Skeletal muscle tissue (tissue), 4 donors: Measurements from ENCODE around the gene GAPVD1. TPM values are rescaled to one million over a fixed set of nuclear protein-coding genes. Genes with fewer than 3 reads are reported as not detected.
"Not testable (repeated sequence)": the region's sequence is repeated elsewhere in the genome, so short reads cannot be mapped to it uniquely, and the experiment has no call there.

Source experiments
- H3K27ac ChIP-seq: one replicate; pipeline ENCODE4 v1.7.0; 2013; ENCODE audit warnings: mild to moderate bottlenecking, low read depth, low read length, inconsistent platforms
- H3K27me3 ChIP-seq, 3 donors: one replicate each; pipeline ENCODE4 v1.7.0; 2013; ENCODE audit warnings: low read length in 3 of 3; ENCODE audit not compliant: control insufficient read depth in 3 of 3, insufficient read depth in 3 of 3
- H3K36me3 ChIP-seq, 3 donors: one replicate each; pipeline ENCODE4 v1.7.0; 2013; ENCODE audit warnings: low read length in 3 of 3; ENCODE audit not compliant: control insufficient read depth in 3 of 3, insufficient read depth in 3 of 3
- H3K4me1 ChIP-seq, 3 donors: one replicate each; pipeline ENCODE4 v1.7.0; 2013; ENCODE audit warnings: low read length in 3 of 3, mild to moderate bottlenecking in 3 of 3; ENCODE audit not compliant: control insufficient read depth in 3 of 3, insufficient read depth in 3 of 3
- H3K4me3 ChIP-seq, 3 donors: one replicate each; pipeline ENCODE4 v1.7.0; 2013; ENCODE audit warnings: low read length in 3 of 3
- H3K9ac ChIP-seq, 3 donors: one replicate each; pipeline ENCODE4 v1.7.0; 2013; ENCODE audit warnings: low read length in 3 of 3, mild to moderate bottlenecking in 3 of 3, moderate library complexity in 2 of 3, low read depth in 1 of 3
- H3K9me3 ChIP-seq, 3 donors: one replicate each; pipeline ENCODE4 v1.7.0; 2013; ENCODE audit warnings: low read length in 3 of 3; ENCODE audit not compliant: control insufficient read depth in 3 of 3
- total RNA-seq: library from RNA; depleted of rRNA; stranded (reverse); fragments of >200 nt; gene quantifications from one replicate; pipeline ENCODE4 v1.2.3, GENCODE V29; 2014
- donor health status: Osteomylitis.

The GAPVD1 gene, protein sequence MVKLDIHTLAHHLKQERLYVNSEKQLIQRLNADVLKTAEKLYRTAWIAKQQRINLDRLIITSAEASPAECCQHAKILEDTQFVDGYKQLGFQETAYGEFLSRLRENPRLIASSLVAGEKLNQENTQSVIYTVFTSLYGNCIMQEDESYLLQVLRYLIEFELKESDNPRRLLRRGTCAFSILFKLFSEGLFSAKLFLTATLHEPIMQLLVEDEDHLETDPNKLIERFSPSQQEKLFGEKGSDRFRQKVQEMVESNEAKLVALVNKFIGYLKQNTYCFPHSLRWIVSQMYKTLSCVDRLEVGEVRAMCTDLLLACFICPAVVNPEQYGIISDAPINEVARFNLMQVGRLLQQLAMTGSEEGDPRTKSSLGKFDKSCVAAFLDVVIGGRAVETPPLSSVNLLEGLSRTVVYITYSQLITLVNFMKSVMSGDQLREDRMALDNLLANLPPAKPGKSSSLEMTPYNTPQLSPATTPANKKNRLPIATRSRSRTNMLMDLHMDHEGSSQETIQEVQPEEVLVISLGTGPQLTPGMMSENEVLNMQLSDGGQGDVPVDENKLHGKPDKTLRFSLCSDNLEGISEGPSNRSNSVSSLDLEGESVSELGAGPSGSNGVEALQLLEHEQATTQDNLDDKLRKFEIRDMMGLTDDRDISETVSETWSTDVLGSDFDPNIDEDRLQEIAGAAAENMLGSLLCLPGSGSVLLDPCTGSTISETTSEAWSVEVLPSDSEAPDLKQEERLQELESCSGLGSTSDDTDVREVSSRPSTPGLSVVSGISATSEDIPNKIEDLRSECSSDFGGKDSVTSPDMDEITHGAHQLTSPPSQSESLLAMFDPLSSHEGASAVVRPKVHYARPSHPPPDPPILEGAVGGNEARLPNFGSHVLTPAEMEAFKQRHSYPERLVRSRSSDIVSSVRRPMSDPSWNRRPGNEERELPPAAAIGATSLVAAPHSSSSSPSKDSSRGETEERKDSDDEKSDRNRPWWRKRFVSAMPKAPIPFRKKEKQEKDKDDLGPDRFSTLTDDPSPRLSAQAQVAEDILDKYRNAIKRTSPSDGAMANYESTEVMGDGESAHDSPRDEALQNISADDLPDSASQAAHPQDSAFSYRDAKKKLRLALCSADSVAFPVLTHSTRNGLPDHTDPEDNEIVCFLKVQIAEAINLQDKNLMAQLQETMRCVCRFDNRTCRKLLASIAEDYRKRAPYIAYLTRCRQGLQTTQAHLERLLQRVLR (N-terminal part only)
- 42.3 TPM for total RNA-seq

DNA sequence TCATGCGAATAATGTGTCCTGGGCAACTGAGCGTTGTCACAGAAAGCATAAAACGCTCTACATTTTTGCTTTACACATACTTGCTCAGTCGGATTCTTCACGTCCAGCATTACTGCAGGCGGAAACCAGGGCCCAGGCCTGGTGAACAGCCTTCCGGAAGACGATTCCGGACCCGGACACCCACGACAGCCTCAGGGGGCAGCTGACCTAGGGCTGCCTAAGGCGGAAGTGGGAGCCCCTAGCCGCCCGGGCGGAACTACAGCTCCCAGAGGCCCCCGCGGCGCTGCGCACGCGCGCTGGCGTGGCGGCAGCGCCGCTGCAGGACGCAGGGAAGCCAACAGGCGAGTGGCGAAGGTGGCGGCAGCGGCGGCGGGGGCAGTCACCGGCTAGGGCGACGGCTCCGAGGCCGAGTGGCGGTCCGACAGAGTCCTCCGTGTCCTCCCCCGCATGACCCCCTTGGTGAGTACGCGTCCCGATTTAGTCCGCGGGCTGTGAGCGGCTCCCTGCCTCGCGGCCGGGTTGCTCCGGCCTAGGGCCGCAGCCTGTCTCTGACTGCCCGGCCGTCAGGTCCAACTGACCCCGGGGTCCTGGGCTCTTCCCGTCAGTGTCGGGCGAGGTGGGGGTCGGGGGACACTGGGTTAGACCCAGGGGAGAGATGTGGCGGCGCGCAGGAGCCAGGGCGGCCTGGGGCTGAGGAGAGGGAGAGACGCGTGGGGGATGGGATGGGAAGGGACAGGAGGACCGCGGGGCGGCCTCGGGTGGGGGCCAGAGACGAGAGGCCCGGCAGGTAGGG is at the start of gene GAPVD1:
Gene GAPVD1, plus strand, starts transcription at position 326 of the 793 bp plus-strand sequence. CDS start 37,096 bp downstream, outside the sequence.
- H3K4me3 ChIP-seq = peak within 1 kb of the TSS; percentile 93 to 99 (median 93)
- H3K4me1 ChIP-seq = peaks cover 6 to 12% (median 10%) of the 10 kb centered on the region in 3 donors
- H3K9ac ChIP-seq = peak within 1 kb of the TSS; percentile 93 to 96 (median 93)
- H3K9me3 ChIP-seq = no peaks in the 10 kb centered on the region
- peaks cover 0 to 6% (median 2%) of the 10 kb centered on the region in 3 donors for H3K36me3 ChIP-seq
- peak within 1 kb of the TSS; percentile 89 for H3K27ac ChIP-seq
- H3K27me3 ChIP-seq = no peaks in the 10 kb centered on the region

DNA sequence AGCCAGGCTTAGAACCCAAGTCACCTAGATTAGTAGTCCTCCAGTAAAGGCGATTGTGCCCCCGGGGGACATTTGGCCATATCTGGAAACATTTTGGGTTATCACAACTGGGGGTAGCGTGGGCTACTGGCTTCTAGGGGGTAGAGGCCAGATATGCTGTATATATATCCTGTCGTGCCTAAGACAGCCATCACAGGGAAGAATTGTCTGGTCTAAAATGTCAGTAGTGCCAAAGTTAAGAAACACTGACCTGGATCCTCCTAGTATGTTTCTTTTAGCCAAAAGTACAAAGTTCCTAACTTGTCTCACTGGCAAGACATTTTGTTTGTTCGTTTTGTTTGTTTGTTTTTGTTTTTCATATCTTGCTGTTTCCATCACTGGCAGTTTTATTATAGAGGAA is 47.4 kb upstream of the GAPVD1 start:
- no peaks in the 10 kb centered on the region for H3K27me3 ChIP-seq
- no peaks in the 10 kb centered on the region for H3K9me3 ChIP-seq
- no peak overlapping the region for H3K9ac ChIP-seq
- H3K36me3 ChIP-seq = peaks cover 8 to 18% (median 17%) of the 10 kb centered on the region in 3 donors
- H3K4me3 ChIP-seq = no peak overlapping the region
- H3K4me1 ChIP-seq = no peaks in the 10 kb centered on the region
- no peak overlapping the region for H3K27ac ChIP-seq

DNA sequence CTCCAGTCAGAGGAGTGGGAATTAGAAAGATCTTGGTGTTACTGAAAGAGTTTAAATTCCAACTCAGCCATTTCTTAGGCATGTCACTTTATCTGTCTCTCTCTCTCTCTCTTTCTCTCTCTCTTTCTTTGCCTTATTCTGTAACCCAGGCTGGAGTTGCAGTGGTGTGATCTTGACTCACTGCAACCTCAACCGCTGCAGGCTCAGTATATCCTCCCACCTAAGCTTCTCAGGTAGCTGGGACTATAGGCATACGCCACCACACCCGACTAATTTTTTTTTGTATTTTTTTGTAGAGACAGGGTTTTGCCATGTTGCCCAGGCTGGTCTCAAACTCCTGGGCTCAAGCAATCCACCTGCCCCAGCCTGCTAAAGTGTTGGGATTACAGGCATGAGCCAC is 43.0 kb upstream of the GAPVD1 start:
- H3K4me1 ChIP-seq = no peaks in the 10 kb centered on the region
- no peak overlapping the region for H3K27ac ChIP-seq
- H3K4me3 ChIP-seq = no peak overlapping the region
- no peak overlapping the region for H3K9ac ChIP-seq
- no peaks in the 10 kb centered on the region for H3K27me3 ChIP-seq
- H3K9me3 ChIP-seq = no peaks in the 10 kb centered on the region
- H3K36me3 ChIP-seq = peaks cover 0 to 8% (median 6%) of the 10 kb centered on the region in 3 donors

DNA sequence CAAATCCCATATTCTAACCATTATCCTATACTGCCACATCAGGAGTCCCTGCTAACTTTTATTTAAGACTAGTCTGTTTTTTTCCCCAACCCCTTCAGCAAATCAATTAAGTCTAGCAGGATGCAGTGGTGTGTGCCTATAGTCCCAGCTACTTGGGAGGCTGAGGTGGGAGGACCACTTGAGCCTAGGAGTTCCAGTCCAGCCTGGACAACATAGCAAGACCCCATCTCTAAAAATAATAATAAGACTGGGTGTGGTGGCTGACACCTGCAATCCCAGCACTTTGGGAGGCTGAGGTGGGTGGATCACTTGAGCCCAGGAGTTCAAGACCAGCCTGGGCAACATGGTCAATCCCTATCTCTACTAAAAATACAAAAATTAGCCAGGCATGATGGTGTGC is 36.8 kb upstream of the GAPVD1 start:
- H3K4me3 ChIP-seq, H3K27me3 ChIP-seq, H3K27ac ChIP-seq, H3K9me3 ChIP-seq, H3K4me1 ChIP-seq, H3K9ac ChIP-seq: not testable (repeated sequence)
- H3K36me3 ChIP-seq = peaks cover 3 to 14% (median 12%) of the 10 kb centered on the region in 3 donors

DNA sequence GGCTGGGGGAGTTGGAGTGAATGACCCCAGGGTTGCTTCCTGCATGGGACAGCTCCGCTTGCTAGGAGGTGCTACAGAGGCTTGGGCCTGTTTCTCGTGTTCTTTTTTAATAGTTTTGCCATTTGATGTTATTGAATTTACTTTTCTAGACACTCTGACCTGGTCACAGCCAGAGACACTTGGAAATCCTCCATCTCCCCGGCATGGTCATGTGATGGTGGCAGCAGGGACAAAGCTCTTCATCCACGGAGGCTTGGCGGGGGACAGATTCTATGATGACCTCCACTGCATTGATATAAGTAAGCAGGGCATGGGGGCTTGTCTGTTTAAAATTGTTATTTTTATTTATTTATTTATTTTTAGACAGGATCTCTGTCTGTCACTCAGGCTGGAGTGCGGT is 33.9 kb upstream of the GAPVD1 start:
- Histone ChIP-seq H3K4me1 (no peaks in the 10 kb centered on the region), H3K9ac (no peak overlapping the region), H3K36me3 (peaks cover 12 to 16% (median 13%) of the 10 kb centered on the region in 3 donors), H3K27ac (no peak overlapping the region), H3K4me3 (no peak overlapping the region), H3K27me3 (no peaks in the 10 kb centered on the region), H3K9me3 (no peaks in the 10 kb centered on the region)

DNA sequence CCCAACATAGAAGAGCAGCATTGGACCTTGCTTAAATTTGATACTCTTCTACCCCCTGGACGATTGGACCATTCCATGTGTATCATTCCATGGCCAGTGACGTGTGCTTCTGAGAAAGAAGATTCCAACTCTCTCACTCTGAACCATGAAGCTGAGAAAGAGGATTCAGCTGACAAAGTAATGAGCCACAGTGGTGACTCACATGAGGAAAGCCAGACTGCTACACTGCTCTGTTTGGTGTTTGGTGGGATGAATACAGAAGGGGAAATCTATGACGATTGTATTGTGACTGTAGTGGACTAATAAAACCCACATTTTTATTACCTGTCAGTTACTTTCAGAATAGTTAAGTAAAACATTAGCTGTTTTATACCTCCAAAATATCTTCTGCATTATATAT is 27.9 kb upstream of the GAPVD1 start:
- H3K4me1 ChIP-seq = peaks cover 28 to 39% (median 31%) of the 10 kb centered on the region in 3 donors
- no peaks in the 10 kb centered on the region for H3K27me3 ChIP-seq
- H3K27ac ChIP-seq = no peak overlapping the region
- no peaks in the 10 kb centered on the region for H3K9me3 ChIP-seq
- peaks cover 39 to 54% (median 41%) of the 10 kb centered on the region in 3 donors for H3K36me3 ChIP-seq
- no peak overlapping the region for H3K9ac ChIP-seq
- H3K4me3 ChIP-seq = no peak overlapping the region

DNA sequence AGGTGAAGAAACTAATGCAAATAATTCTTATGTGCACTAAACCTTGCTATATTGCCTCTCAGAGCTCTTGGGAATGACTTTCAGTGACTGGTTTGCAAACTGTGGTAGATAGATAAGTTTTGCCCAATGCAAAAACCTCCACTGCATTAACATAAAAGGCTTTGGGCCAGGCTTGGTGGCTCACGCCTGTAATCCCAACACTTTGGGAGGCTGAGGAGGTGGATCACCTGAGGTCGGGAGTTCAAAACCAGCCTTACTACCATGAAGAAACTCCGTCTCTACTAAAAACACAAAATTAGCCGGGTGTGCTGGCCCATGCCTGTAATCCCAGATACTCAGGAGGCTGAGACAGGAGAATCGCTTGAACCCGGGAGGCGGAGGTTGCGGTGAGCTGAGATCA is 27.5 kb upstream of the GAPVD1 start:
- not testable (repeated sequence) for H3K9ac ChIP-seq, H3K9me3 ChIP-seq

DNA sequence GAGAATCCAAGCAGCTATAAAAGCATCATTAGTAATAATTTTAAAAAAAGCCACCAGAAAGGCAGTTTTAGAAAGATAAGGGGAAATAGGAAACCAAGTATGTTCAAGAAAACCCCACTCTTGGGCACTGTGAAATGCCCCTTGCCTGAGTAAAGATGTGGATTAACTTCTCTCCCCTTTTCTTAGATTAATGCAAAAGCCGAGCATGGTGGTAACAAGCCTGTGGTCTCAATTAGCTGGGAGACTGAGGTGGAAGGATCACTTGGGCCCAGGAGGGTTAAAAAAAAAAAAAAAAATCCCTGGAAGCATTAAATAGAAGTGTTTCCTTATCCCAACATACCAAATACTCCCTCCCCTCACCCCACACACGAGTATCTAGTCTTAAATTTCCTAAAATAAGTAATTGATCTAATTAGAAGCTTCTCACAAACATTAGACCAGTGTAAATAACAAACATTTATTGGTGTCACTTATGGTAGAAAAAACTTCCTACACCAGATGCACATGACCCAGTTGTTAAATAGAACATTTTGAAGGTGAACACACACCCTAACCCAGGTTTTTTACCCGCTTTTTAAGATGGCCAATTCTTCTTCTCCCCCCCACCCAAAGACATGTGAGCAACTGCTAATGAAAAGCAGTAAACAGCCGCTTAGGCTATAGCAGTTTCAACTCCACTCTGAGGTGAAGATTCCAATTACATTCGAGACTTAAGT is 25.7 kb upstream of the GAPVD1 start:
- H3K9ac ChIP-seq = peak overlapping the region in 2 of 3 donors; percentile 25 to 50
- H3K4me1 ChIP-seq = peaks cover 39 to 56% (median 43%) of the 10 kb centered on the region in 3 donors
- H3K27ac ChIP-seq = no peak overlapping the region
- H3K9me3 ChIP-seq = no peaks in the 10 kb centered on the region
- H3K4me3 ChIP-seq = no peak overlapping the region
- no peaks in the 10 kb centered on the region for H3K27me3 ChIP-seq
- H3K36me3 ChIP-seq = peaks cover 41 to 58% (median 43%) of the 10 kb centered on the region in 3 donors

More for the DNA sequence above, 27.5 kb upstream of the GAPVD1 start:
- H3K4me1 ChIP-seq = peaks cover 32 to 43% (median 35%) of the 10 kb centered on the region in 3 donors
- not testable (repeated sequence) for H3K27me3 ChIP-seq, H3K4me3 ChIP-seq, H3K27ac ChIP-seq
- H3K36me3 ChIP-seq = peaks cover 44 to 58% (median 45%) of the 10 kb centered on the region in 3 donors
